GM18907 (cell line): ENCODE measurements around the gene TEX38.
"Not testable (repeated sequence)": the region's sequence is repeated elsewhere in the genome, so short reads cannot be mapped to it uniquely, and the experiment has no call there.

ENCODE experiments used
- ATAC-seq: cut with Tn5 transposase; IDR thresholded peaks from one replicate; pipeline ENCODE4 v1.9.1; 2021; ENCODE audit warnings: mild to moderate bottlenecking, moderate library complexity; ENCODE audit not compliant: unreplicated experiment

TEX38 gene

GRCh38 chr1:46654698-46655097 is 17.0 kb upstream of the TEX38 start:
- ATAC-seq = not testable (repeated sequence)

- no peak for ATAC-seq
Measured at GRCh38 chr1:46655848-46656247, 15.8 kb upstream of the TEX38 start.

GRCh38 chr1:46656643-46657042 is 15.0 kb upstream of the TEX38 start:
- no peak for ATAC-seq

- no peak for ATAC-seq
Measured at GRCh38 chr1:46657775-46658174, 13.9 kb upstream of the TEX38 start.

- ATAC-seq = no peak
Measured at GRCh38 chr1:46659307-46659870, 12.3 kb upstream of the TEX38 start.

- ATAC-seq = peak; percentile 71
Measured at GRCh38 chr1:46660116-46660515, 11.5 kb upstream of the TEX38 start.

GRCh38 chr1:46662919-46663318 is 8.7 kb upstream of the TEX38 start:
- not testable (repeated sequence) for ATAC-seq

- no peak for ATAC-seq
Measured at GRCh38 chr1:46665983-46666382, 5.7 kb upstream of the TEX38 start.

- peak; percentile 77 for ATAC-seq
Measured at GRCh38 chr1:46667782-46668760, 3.6 kb upstream of the TEX38 start, which contains the start of gene ATPAF1. Gene ATPAF1 (minus strand): TSS chr1:46668364. CDS start chr1:46668322, 42 bp downstream.

GRCh38 chr1:46670134-46670533 is 1.5 kb upstream of the TEX38 start:
- no peak for ATAC-seq

- ATAC-seq = no peak
Measured at GRCh38 chr1:46672696-46673095, 1.0 kb downstream of the TEX38 start.

- no peak for ATAC-seq
Measured at GRCh38 chr1:46673749-46674182, 2.1 kb downstream of the TEX38 start.

GRCh38 chr1:46675549-46676314 is 4.1 kb downstream of the TEX38 start:
- peak; percentile 59 for ATAC-seq

GRCh38 chr1:46676531-46676930 is 4.9 kb downstream of the TEX38 start:
- no peak for ATAC-seq

GRCh38 chr1:46677339-46677738 is 5.7 kb downstream of the TEX38 start:
- no peak for ATAC-seq

GRCh38 chr1:46679789-46680573 is 8.3 kb downstream of the TEX38 start:
- no peak for ATAC-seq

GRCh38 chr1:46681333-46682034 is 9.8 kb downstream of the TEX38 start:
- no peak for ATAC-seq

- ATAC-seq = no peak
Measured at GRCh38 chr1:46682064-46682463, 10.4 kb downstream of the TEX38 start.

GRCh38 chr1:46684670-46685069 is 13.0 kb downstream of the TEX38 start:
- ATAC-seq = no peak

- ATAC-seq = no peak
Measured at GRCh38 chr1:46686255-46686654, 14.6 kb downstream of the TEX38 start.
